Fibroblast of villous mesenchyme (primary cell): Measurements from ENCODE around the gene ECEL1. TPM values are rescaled to one million over a fixed set of nuclear protein-coding genes. Genes with fewer than 3 reads are reported as not detected.

Experiments used
- DNase-seq: peaks from one replicate; pipeline ENCODE4 v3.0.0-alpha.2; 2010; ENCODE audit warnings: low read depth
- H3K4me3 ChIP-seq: 2 replicates; pipeline ENCODE4 v1.5.1; 2011; ENCODE audit warnings: low read depth, mild to moderate bottlenecking, low read length
- CTCF ChIP-seq: IDR thresholded peaks from 2 replicates; pipeline ENCODE4 v1.5.1; 2012; ENCODE audit warnings: low read depth, mild to moderate bottlenecking, low read length; ENCODE audit not compliant: insufficient read depth
- total RNA-seq: library from RNA; depleted of rRNA; stranded (reverse); fragments of >200 nt; gene quantifications from 2 replicates; pipeline ENCODE4 v1.2.3, GENCODE V29; 2012

The ECEL1 gene
- total RNA-seq, 1 donor, result not detected

- DNase-seq, result no peak
- H3K4me3 ChIP-seq, result no peak overlapping the region
- TF ChIP-seq CTCF, result no peak
Measured at GRCh38 chr2:232525199-232525598, 37.6 kb upstream of the ECEL1 start.

GRCh38 chr2:232524771-232525170 is 37.1 kb upstream of the ECEL1 start:
- H3K4me3 ChIP-seq, result no peak overlapping the region
- TF ChIP-seq CTCF, result no peak
- no peak for DNase-seq

GRCh38 chr2:232523682-232524597 is 36.3 kb upstream of the ECEL1 start:
- DNase-seq, result peak; percentile 28
- TF ChIP-seq CTCF, result peak; percentile 17
- H3K4me3 ChIP-seq, result peak overlapping the region; percentile 37

GRCh38 chr2:232523402-232523681 is 35.7 kb upstream of the ECEL1 start:
- TF ChIP-seq CTCF, result no peak
- H3K4me3 ChIP-seq, result no peak overlapping the region
- no peak for DNase-seq

- DNase-seq, result no peak
- no peak for TF ChIP-seq CTCF
- H3K4me3 ChIP-seq, result no peak overlapping the region
Measured at GRCh38 chr2:232522623-232523401, 35.2 kb upstream of the ECEL1 start.

GRCh38 chr2:232521959-232522622 is 34.5 kb upstream of the ECEL1 start:
- peak; percentile 14 for DNase-seq
- TF ChIP-seq CTCF, result peak; percentile 62
- H3K4me3 ChIP-seq, result no peak overlapping the region
